HG03342 (cell line): Measurements from ENCODE around the gene UBE2L5.
"Not testable (repeated sequence)": the region's sequence is repeated elsewhere in the genome, so short reads cannot be mapped to it uniquely, and the experiment has no call there.

Source experiments
- ATAC-seq: cut with Tn5 transposase; IDR thresholded peaks from one replicate; pipeline ENCODE4 v1.9.1; 2021; ENCODE audit warnings: mild to moderate bottlenecking, moderate library complexity; ENCODE audit not compliant: unreplicated experiment

Gene UBE2L5

DNA sequence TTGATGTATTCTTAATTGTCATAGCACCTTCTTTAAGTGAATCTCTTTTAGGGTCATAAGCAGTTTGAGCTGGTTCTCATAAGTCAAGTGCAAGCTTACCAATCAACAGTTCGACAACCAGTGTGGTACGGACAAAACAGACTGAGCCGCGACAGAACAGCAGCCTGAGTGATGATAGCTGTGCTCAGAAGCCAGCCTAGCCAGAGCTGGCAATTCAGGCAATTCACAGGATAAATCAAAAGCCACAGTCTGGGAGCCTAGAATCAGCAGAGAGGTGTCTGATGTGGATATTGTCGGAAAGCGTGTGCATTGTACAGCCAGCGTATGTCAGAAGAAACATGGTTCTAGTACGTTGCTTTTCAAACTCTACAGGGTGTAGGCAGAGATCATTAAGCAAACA is 14.9 kb downstream of the UBE2L5 start:
- ATAC-seq = no peak

DNA sequence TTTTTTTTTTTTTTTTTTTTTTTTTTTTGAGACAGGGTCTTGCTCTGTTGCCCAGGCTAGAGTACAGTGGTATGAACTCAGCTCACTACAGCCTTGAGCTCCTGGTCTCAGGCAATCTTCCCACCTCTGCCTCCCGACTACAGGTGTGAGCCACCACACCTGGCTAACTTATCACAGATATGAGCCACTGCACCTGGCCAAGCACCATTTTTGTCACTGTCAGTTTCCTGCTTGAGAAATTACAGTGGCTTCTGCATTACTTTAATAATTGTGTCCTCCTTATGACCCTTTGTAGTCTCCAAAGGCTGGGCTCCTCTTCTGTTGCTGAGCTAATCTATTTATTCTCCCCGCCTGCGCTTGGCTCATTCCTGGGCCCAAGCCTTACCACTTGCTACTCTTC is 16.0 kb downstream of the UBE2L5 start:
- no peak for ATAC-seq

DNA sequence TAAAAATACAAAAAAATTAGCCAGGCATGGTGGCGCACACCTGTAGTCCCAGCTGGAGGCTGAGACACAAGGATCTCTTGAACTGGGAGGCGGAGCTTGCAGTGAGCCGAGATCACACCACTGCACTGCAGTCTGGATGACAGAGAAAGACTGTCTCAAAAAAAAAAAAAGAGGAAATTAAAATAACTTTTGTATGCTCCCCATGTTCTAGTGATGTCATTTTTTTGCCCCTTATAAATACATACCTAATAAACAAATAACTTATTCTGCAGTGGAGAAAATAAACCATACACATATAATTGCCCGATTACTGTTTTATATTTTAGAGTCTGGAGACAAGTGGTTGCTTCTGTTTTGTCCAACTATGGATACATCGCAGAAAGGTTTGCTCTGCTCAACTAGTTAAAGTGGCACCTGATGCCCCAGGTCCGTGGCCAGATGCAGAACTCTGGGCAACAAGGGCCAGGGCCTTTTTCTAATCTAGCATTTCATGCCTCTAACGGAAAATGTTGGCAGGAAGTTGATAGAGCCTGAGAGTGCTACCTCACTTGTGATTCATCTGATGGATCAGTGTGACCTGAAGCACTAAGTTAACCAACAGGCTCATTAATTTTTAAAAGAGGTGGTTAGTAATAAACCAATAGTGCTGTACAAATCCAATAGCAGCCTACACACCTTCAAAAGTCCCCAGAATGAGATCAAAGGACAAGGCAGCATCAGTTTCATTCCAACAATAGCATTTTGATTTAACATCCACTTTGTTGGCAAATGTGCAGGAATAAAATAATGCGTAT is 18.8 kb downstream of the UBE2L5 start:
- ATAC-seq = no peak

DNA sequence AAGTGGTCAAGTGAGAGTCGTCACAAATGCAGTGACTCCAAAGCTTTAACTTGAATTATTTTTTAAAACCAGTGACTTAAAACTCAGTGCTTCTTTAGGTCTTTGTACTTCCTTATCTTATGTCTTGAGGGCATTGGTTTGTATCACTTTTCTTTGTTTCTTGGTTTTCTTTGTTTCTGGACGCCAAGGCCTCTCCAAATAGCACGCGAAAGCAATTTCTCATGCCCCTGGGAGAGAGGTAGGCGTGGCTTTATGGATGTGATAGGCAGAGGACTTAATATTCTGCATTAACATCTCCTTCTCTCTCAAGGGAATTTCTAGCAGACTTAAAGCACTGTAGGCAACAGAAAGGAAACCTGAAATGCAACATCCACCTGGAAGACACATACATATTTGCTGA is 20.6 kb downstream of the UBE2L5 start:
- ATAC-seq = no peak

DNA sequence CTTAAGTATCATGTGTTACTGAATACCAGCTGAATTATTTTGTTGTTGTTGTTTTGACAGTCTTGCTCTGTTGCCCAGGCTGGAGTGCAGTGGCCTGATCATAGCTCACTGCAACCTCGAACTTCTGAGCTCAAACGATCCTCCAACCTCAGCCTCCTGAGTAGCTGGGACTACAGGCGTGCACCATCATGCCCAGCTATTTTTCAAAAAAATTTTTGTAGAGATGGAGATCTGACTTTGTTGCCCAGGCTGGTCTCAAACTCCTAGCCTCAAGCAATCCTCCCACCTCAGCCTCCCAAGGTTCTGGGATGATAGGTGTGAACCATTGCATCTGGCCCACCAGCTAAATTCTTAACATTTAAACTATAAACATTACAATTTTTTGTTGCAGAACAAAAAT is 21.2 kb downstream of the UBE2L5 start:
- not testable (repeated sequence) for ATAC-seq

DNA sequence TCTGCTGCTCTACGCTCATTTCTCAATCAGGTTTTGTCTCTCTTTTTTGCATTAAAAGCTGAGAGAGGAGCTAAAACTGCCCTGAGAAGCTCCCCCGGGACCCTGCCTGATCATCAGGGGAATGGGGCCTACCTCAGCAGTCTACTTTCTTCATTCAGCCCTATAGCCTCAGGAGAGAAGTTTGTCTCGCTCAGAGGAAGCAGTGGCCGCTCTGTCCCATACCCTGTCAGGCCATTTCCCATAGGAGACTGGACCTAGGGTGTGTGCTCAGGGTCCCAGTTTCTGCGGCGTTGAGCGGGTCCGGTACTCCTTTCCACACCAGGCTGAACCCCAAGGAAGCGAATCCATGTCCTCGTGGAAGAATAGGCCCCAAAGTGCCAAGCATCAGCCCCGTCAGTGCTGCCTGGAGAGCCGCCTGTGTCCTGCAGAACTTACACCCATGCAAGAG is 21.7 kb downstream of the UBE2L5 start:
- ATAC-seq = peak; percentile 44

DNA sequence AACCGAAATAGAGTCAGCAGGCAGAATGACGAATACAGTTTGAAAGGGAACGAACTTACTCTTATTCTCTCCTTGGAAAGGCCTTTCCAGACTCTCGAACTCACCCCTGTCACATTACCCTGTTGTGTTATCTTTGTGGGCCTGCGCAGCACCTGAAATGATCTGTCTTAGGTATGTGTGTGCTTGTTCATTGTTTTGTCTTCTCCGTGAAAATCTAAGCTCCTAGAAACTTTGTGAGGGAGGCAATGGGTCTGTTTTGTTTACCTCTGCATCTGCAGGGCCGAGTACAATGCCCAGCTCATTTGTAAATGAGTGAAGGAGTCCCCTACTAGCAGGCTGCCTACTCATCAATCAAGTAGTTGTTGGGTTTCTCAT is 23.8 kb downstream of the UBE2L5 start:
- no peak for ATAC-seq

DNA sequence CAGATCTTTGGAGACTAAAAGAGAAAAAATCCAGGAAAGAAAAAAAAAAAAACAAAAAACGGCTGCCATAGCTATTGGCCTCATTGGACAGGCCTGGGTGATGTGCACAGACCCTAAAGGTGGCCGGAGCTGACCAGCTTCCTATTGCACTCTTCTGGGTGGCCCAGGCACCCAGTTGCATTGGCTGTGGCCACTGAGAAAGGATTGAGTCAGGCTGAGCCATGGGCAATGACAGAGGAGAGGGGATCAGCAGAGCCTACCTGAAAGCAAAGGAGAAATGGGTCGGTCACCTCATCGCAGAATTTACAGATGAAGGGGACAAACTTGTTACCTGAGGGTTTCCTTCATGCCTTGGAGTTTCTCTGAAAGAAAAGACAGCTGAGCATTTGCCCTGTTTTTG is 26.1 kb downstream of the UBE2L5 start:
- ATAC-seq = no peak

DNA sequence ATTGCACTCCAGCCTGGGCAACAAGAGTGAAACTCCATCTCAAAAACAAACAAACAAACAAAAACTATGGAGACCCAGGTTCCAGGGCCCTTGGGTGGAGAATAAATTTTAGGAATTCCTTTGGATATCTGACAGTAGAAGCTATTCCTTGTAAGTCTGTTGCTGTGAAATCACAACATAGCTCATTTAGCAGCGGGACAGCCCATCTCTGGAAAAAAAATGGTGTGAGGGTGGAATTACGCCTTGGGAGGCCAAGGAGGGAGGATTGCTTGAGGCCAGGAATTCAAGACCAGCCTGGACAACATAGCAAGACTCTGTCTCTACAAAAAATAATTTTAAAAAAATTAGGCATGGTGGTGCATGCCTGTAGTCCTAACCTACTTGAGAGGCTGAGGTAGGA is 27.8 kb downstream of the UBE2L5 start:
- no peak for ATAC-seq

DNA sequence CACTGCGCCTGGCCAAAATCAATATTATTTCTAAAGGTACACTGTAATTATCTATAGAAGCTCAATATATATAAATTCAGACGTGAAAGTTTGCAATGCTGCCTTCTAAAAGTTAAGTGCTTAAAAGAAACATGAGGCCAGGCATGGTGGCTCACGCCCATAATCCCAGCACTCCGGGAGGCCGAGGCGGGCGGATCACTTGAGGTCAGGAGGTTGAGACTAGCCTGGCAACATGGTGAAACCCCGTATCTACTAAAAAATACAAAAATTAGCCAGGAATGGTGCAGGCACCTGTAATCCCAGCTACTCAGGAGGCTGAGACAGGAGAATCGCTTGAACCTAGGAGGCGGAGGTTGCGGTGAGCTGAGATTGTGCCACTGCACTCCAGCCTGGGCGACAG is 29.2 kb downstream of the UBE2L5 start:
- not testable (repeated sequence) for ATAC-seq

DNA sequence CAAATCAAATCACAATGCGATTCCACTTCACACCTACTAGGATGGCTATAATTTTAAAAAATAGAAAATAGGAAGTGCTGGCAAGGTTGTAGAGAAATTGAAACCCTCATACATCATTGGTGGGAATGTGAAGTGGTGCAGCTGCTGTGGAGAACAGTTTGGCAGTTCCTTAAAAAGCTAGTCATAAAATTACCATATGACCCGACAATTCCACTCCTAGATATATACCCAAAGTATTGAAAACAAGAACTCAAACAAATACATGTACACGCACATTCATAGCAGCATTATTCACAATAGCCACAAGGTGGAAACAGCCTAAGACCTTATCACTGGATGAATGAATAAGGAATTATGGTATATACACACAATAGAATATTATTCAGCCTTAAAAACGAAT is 31.4 kb downstream of the UBE2L5 start:
- ATAC-seq = no peak

DNA sequence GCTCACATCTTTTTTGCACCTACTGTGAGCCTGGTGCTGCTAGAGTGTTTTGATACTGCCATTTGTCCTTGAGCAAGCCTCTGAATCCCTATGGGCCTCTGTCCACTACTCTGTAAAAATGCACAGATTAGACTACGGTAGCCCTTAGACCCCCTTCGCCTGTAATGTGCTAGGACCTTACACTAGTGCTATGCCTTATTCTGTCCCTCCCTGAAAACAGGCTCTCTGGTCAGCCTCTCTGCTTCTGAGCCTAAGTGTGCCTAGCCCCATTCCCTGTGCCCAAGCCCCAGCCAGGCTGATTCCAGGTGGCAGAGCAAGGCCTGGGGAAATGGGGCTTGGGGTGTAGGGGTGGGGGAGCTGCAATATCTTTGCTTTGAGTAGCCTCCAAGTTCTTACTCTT is 32.7 kb downstream of the UBE2L5 start:
- no peak for ATAC-seq

DNA sequence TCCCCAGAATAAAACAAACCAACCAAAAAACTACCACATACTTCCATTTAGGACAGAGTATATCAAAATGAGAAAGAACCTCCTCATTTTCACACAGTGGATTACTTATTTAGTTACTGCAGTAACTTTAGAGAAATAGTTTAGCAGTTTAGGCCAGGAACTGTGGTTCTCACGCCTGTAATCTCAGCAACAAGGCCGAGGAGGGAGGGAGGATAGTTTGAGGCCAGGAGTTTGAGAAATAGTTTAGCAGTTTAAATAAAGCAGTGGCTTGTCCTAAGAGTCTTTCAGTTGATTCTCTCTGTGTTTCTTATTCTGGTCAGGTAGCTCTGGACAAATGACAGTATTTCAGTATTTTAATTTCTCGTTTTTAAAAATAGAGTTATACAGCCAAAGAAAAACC is 34.0 kb downstream of the UBE2L5 start:
- no peak for ATAC-seq

DNA sequence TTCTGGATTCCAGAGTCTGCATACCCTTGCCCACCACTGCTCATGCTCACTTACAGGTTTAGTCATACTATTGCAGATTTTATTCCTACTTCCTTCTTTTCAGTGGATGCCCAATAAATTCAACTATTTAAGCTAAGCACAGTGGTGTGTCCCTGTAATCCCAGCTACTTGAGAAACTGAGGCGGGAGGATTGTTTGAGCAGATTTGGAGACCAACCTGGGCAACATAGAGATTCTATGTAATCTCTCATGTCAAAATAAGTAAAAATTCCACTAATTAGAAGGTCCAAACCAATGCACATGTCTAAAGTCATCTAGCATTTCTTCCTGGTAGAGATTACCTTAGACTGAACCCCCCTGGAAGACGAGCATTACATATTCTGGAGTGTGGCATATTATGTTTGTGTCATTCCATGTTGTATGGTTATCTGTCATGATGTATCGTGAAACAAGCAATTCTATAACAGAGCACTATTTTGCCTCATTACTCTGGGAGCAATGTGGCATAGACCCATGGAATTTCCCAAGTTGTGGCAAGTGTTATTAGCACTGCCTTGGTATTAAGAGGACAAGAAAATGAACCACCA is 35.1 kb downstream of the UBE2L5 start:
- no peak for ATAC-seq

DNA sequence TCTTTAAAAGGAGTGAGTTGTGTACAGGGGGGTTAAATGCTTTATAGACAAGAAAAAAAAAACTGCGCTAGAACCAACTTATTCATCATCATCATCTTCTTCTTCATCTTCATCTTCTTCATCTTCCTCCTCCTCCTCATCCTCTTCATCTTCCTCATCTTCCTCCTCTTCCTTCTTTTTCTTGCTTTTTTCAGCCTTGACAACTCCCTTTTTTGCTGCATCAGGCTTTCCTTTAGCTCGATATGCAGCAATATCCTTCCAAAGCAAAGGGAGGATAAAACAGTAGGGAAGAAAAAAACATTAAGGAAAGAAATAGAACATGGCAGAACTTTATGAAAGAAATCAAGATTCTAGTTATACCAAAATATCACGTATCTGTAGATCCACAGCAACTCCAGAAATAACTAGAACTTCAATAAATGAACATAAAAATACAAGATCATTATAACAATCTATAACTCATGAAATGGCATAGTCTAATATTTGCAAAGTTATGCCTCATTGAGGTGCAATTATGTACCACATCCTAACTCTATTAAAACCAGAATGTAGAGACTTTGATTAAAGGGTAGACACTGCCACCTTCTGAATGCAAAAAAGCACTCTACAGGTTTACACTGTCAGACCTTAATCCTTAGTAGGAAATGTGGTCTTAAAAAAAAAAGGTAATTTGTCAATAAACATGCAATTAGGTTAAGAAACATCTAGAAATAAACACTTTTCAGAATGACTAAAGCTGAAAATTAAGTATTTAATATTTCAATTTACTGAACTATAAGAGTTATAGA is 39.2 kb downstream of the UBE2L5 start:
- not testable (repeated sequence) for ATAC-seq

DNA sequence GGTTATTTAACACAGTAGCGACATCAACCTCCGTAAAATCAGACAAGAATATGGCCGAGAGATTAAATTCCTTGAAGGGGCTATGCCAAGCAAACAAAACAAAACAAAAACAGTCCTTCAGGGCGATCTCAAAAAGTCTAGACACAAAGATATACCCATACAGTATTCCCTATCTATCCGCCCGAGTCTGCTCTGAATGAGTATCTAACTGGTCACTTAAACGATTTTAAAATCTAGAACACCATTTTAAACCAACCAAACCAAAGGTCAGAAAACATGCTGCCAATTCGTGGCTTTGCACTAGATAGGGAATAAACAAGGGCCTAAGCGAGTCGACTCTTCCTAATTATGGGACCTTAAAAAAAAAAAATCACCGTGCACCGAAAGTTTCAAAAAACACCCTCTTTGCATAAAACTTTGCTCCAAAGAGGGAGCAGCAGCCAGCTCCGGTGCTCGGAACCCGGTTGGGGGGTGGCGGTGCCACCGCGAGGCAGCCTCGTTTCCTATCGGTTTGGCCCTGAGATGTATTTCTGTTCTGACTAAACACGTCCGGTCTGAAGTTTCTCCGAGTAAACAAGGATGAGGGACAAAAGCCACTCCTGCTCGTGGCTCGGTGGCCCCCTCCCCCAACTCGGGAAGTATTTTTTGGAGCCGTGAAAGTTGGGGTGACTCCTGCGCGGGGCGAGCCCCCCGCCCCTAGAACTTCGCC is 41.6 kb downstream of the UBE2L5 start:
- ATAC-seq = peak; percentile 30

DNA sequence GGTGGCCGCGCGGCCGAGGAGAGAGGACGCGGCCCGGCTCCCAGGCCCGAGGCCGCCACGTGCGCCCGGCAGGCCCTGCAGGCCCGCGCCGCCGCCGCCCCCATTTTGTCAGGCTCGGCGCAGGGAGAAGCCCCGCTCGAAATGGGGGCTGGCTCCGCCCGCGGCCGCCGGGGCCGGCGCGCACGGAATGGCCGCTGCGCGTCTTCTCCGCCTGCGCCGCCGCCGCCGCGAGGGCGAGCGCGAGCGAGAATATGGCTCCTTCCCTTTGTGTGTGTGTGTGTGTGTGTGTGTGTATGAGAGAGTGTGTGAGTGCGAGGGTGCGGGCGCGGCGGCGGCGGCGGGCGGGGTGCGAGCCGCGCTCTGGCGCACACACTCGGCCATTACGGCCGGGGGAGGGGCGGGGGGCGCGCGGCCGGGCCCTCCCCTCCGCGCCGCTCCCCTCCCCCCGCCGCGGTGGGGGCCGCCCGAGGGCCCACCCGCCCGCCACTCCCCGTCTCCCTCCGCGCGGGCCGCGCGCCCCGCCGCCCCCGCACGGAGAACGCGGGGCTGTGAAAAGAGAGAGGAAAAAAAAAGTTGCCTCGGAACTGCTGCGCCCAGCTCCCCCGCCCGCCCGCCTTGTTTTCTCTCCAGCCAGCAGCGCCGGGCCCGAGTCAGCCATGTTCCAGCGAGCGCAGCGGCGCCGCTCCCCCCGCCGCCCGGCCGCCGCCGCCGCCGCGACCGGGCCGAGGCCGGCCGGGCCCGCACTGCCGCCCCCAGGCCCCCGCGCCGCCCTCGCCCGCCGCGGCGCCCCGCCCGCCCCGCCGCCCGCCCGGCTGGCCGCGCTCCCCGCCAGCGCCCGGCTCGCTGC is 42.4 kb downstream of the UBE2L5 start:
- ATAC-seq = peak; percentile 34

DNA sequence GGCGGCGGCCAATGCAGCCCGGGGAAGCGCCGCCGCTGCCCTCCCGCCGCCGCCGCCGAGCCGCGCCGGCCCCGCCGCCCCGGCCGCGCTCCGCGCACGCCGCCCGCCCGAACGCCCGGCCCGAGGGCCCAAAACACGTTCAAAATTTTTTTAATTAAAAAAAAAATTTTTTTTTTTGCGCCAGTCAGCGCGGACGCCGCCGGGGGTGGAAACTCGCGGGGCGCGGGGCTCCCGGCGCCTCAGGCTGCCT is 43.0 kb downstream of the UBE2L5 start:
- ATAC-seq = no peak

DNA sequence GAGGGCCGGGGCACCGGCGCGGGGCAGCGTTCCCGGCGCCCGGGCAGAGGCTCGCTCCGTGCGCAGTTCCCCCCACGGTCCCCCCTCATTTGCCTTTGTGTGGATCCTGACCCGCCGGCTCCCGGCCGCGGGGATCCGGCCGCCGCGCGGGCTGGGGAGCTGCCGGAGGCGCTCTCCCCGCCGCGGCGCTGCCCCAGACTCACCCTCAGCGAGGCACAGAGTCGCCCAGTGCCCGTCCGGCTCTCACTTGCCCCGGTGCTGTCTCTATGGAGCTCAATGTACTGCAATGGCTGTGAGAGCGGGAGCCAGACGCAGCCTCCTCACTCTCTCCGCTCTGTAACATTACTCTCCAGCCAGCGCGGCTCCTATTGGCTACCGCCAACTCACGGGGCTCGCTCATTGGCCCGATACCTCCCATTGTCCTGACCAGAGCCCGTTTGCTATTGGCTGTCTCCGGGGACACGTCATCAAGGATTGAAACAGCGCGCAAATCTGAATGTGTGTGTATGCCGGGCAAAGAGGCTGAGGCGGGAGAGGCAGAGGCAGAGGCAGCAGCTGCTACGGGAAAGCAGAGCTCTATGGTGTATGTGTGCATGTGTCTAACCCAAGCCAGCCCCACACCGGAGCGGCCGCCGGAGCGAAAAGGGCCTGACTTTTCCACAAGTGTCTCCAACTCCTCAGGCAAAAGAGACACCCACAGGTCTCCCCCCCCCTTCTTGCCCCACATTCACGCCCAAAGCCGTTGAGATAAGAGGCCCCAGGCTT is 43.5 kb downstream of the UBE2L5 start, which contains the start of gene HMGB1:
TSS of gene HMGB1 (minus strand) at position 344 of the 765 bp plus-strand sequence. CDS start 2,256 bp downstream, outside the sequence.
- ATAC-seq = peak; percentile 89

DNA sequence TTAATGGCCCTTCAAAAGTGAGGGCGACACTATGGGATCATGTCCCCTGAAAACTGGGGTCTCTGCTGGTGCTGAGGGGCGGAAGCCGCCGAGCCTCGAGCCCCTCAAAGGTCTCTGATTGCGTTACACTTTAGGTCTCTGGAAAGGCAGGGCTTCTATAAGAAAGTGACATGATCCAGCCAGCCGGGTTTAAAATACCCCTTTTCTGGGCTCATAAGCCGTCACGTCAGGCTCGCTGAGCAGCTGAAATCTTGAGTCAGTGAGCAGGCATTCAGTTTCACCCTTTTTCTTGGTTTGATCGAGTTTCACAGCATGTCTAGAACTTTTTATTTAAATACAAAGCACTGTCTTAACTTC is 44.0 kb downstream of the UBE2L5 start:
- ATAC-seq = no peak
